ENCODE results near the gene USP54. TPM values are rescaled to one million over a fixed set of nuclear protein-coding genes. Genes with fewer than 3 reads are reported as not detected.

Gene USP54
- total and polyA plus RNA-seq, 2 of the 13 experiments (the other 11 are each of a cell fraction or from before 2014, with no cell fraction given) = 18.1 to 25.0 TPM

- TF ChIP-seq PRDM10 (CRISPR knock-in tag; IDR thresholded peaks at IDR 0.05; ENCODE audit: low read depth) (0 out of 2 replicates have a peak, but pooled peaks have one; percentile 1), HDAC6 (IDR thresholded peaks at IDR 0.05; ENCODE audit: low read depth, low read length) (no peak), TEAD3 (CRISPR knock-in tag; optimal IDR thresholded peaks at IDR 0.05; ENCODE audit: borderline replicate concordance) (peak; percentile 52), ZMYM3 (CRISPR knock-in tag; IDR thresholded peaks at IDR 0.05) (no peak), MAX (IDR thresholded peaks at IDR 0.05) (peak; percentile 87), NFRKB (IDR thresholded peaks at IDR 0.05) (peak; percentile 82), ZBTB4 (CRISPR knock-in tag; IDR thresholded peaks at IDR 0.05; ENCODE audit: borderline replicate concordance) (no peak), ZBTB3 (CRISPR knock-in tag; IDR thresholded peaks at IDR 0.05; ENCODE audit: borderline replicate concordance, low read depth) (no peak), CENPX (CRISPR knock-in tag; IDR thresholded peaks at IDR 0.05) (no peak), ZIK1 (CRISPR knock-in tag; IDR thresholded peaks at IDR 0.05; ENCODE audit: borderline replicate concordance, low read depth) (no peak), PHF5A (CRISPR knock-in tag; IDR thresholded peaks at IDR 0.05; ENCODE audit: low read depth, unreplicated experiment) (no peak), ZMYM2 (CRISPR knock-in tag; IDR thresholded peaks at IDR 0.05) (no peak), CHD4 (IDR thresholded peaks at IDR 0.05; ENCODE audit: borderline replicate concordance, low read length) (no peak), ZUFSP (CRISPR knock-in tag; IDR thresholded peaks at IDR 0.05; ENCODE audit: borderline replicate concordance) (no peak)
- TF ChIP-seq, protein P1, sequence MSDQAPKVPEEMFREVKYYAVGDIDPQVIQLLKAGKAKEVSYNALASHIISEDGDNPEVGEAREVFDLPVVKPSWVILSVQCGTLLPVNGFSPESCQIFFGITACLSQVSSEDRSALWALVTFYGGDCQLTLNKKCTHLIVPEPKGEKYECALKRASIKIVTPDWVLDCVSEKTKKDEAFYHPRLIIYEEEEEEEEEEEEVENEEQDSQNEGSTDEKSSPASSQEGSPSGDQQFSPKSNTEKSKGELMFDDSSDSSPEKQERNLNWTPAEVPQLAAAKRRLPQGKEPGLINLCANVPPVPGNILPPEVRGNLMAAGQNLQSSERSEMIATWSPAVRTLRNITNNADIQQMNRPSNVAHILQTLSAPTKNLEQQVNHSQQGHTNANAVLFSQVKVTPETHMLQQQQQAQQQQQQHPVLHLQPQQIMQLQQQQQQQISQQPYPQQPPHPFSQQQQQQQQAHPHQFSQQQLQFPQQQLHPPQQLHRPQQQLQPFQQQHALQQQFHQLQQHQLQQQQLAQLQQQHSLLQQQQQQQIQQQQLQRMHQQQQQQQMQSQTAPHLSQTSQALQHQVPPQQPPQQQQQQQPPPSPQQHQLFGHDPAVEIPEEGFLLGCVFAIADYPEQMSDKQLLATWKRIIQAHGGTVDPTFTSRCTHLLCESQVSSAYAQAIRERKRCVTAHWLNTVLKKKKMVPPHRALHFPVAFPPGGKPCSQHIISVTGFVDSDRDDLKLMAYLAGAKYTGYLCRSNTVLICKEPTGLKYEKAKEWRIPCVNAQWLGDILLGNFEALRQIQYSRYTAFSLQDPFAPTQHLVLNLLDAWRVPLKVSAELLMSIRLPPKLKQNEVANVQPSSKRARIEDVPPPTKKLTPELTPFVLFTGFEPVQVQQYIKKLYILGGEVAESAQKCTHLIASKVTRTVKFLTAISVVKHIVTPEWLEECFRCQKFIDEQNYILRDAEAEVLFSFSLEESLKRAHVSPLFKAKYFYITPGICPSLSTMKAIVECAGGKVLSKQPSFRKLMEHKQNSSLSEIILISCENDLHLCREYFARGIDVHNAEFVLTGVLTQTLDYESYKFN (CRISPR knock-in tag; conservative IDR thresholded peaks at IDR 0.05) = 0 out of 2 replicates have a peak, but pooled peaks have one; percentile 24
Observed at GRCh38 chr10:73625884-73626752, 35.0 kb upstream of the USP54 start (continued).
